Measurements from ENCODE around the gene CIROP.
A peak's percentile ranks its signal among the peaks of the same experiment; 100 is the strongest.

Gene CIROP

DNA sequence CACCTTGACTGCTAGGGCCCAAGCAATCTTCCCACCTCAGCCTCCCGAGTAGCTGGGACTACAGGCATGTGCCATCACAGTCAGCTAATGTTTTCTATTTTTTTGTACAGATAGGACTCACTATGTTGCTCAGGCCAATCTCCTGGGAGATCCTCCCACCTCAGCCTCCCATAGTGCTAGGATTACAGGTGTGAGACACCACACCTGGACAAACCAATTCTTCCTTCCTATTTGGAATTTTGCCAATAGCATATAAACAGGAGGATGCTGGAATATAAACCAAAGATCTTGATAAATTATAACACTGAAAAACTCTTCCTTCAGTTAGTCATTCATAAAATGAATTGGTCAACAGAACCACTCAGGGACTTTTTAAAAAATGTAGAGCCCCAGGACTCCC is 18.2 kb downstream of the CIROP start:
- H3K36me3 ChIP-seq (ENCODE audit: low read depth), result peaks cover 100% of the 10 kb centered on the region
- H3K4me1 ChIP-seq (ENCODE audit: insufficient read depth, poor library complexity, severe bottlenecking), result no peaks in the 10 kb centered on the region
- no peaks in the 10 kb centered on the region for H3K9me3 ChIP-seq (ENCODE audit: severe bottlenecking)
- TF ChIP-seq, protein P1, sequence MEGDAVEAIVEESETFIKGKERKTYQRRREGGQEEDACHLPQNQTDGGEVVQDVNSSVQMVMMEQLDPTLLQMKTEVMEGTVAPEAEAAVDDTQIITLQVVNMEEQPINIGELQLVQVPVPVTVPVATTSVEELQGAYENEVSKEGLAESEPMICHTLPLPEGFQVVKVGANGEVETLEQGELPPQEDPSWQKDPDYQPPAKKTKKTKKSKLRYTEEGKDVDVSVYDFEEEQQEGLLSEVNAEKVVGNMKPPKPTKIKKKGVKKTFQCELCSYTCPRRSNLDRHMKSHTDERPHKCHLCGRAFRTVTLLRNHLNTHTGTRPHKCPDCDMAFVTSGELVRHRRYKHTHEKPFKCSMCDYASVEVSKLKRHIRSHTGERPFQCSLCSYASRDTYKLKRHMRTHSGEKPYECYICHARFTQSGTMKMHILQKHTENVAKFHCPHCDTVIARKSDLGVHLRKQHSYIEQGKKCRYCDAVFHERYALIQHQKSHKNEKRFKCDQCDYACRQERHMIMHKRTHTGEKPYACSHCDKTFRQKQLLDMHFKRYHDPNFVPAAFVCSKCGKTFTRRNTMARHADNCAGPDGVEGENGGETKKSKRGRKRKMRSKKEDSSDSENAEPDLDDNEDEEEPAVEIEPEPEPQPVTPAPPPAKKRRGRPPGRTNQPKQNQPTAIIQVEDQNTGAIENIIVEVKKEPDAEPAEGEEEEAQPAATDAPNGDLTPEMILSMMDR (IDR thresholded peaks at IDR 0.05; ENCODE audit: poor library complexity, severe bottlenecking), result no peak
- DNase-seq (ENCODE audit: low spot score) (no peak), ATAC-seq (ENCODE audit: low read depth) (no peak)
- no peak overlapping the region for H3K4me3 ChIP-seq (ENCODE audit: severe bottlenecking)
- no peak overlapping the region for H3K27ac ChIP-seq (ENCODE audit: poor library complexity, severe bottlenecking)
- H3K27me3 ChIP-seq (ENCODE audit: insufficient read depth, poor library complexity, severe bottlenecking), result no peaks in the 10 kb centered on the region

DNA sequence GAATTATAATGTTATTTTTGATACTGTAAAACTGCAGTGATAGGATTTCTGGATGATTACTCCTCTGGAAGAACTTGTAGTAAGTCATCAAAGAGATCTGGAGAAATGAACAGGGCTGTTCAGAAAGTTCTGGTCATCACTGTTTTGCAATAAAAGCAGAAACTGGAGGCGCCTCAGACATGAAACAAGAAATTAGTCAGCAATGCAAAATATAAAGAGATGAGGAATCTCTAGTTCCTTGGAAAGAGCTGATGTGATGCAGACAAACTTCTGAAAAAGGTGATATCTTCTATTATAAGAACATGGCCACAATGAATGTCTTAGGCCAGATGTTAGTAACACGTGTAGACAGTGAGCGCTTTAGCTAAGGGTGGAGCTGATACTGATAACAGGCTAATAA is 19.3 kb downstream of the CIROP start:
- Histone ChIP-seq H3K27me3 (ENCODE audit: insufficient read depth, poor library complexity, severe bottlenecking) (no peaks in the 10 kb centered on the region), H3K4me3 (ENCODE audit: severe bottlenecking) (no peak overlapping the region), H3K27ac (ENCODE audit: poor library complexity, severe bottlenecking) (no peak overlapping the region), H3K9me3 (ENCODE audit: severe bottlenecking) (no peaks in the 10 kb centered on the region), H3K36me3 (ENCODE audit: low read depth) (peaks cover 100% of the 10 kb centered on the region), H3K4me1 (ENCODE audit: insufficient read depth, poor library complexity, severe bottlenecking) (no peaks in the 10 kb centered on the region)
- ATAC-seq (ENCODE audit: low read depth) (no peak), DNase-seq (ENCODE audit: low spot score) (no peak)
- TF ChIP-seq, protein P1 (IDR thresholded peaks at IDR 0.05; ENCODE audit: poor library complexity, severe bottlenecking), result no peak

DNA sequence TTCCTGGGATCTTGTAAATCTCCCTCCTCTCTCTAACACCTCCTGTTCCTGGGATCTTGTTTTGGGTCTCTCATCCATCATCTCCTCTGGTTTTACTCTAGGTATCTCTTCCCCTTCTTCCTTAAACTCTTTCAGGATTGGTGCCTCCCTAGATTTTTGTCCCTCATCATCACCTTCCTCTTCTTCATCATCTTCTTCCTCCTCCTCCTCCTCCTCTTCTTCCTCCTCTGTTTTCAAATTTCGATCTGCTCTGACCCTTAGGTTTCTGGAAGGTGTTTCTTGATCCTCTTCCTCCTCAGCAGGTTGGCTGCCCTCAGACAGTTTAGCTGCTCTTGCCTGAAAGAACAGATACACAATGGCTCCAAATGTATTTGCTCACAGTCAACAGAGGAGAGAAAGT is 24.3 kb downstream of the CIROP start:
- Histone ChIP-seq H3K4me1 (ENCODE audit: insufficient read depth, poor library complexity, severe bottlenecking) (peaks cover 30% of the 10 kb centered on the region), H3K4me3 (ENCODE audit: severe bottlenecking) (no peak overlapping the region), H3K27ac (ENCODE audit: poor library complexity, severe bottlenecking) (peak overlapping the region; percentile 81), H3K36me3 (ENCODE audit: low read depth) (peaks cover 100% of the 10 kb centered on the region), H3K27me3 (ENCODE audit: insufficient read depth, poor library complexity, severe bottlenecking) (no peaks in the 10 kb centered on the region), H3K9me3 (ENCODE audit: severe bottlenecking) (no peaks in the 10 kb centered on the region)
- DNase-seq (ENCODE audit: low spot score) (no peak), ATAC-seq (ENCODE audit: low read depth) (no peak)
- TF ChIP-seq, protein P1 (IDR thresholded peaks at IDR 0.05; ENCODE audit: poor library complexity, severe bottlenecking), result no peak

- TF ChIP-seq, protein P1 (IDR thresholded peaks at IDR 0.05; ENCODE audit: poor library complexity, severe bottlenecking), result no peak
- H3K9me3 ChIP-seq (ENCODE audit: severe bottlenecking), result no peaks in the 10 kb centered on the region
- no peak overlapping the region for H3K4me3 ChIP-seq (ENCODE audit: severe bottlenecking)
- H3K4me1 ChIP-seq (ENCODE audit: insufficient read depth, poor library complexity, severe bottlenecking), result peaks cover 30% of the 10 kb centered on the region
- H3K36me3 ChIP-seq (ENCODE audit: low read depth), result peaks cover 100% of the 10 kb centered on the region
- H3K27me3 ChIP-seq (ENCODE audit: insufficient read depth, poor library complexity, severe bottlenecking), result no peaks in the 10 kb centered on the region
- DNase-seq (ENCODE audit: low spot score) (no peak), ATAC-seq (ENCODE audit: low read depth) (no peak)
- H3K27ac ChIP-seq (ENCODE audit: poor library complexity, severe bottlenecking), result peak overlapping the region; percentile 81
Observed at GRCh38 chr14:23079716-23080115, 25.1 kb downstream of the CIROP start.

DNA sequence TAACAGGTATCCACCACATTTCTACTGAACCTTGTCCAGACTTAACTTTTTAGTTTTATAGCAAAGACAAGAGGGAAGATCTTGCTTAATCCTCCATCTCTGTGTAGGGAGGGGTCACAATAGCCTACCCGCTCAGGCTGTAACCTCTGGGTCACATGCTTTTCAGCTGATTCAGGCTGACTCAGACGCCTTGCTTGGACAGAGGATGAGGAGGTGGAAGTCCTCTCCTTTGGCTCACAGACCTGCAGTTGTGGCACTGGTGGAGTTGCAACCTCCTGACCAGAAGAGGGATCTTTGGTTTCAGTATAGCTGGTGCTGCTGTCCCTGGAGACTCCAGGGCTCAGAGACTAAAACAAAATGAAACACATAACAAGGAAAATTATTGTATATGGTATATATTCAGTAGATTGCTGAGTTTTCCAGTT is 26.1 kb downstream of the CIROP start:
- no peak for DNase-seq (ENCODE audit: low spot score)
- peak; percentile 98 for ATAC-seq (ENCODE audit: low read depth)
- Histone ChIP-seq H3K36me3 (ENCODE audit: low read depth) (peaks cover 100% of the 10 kb centered on the region), H3K4me1 (ENCODE audit: insufficient read depth, poor library complexity, severe bottlenecking) (peaks cover 30% of the 10 kb centered on the region), H3K9me3 (ENCODE audit: severe bottlenecking) (no peaks in the 10 kb centered on the region), H3K27me3 (ENCODE audit: insufficient read depth, poor library complexity, severe bottlenecking) (no peaks in the 10 kb centered on the region), H3K4me3 (ENCODE audit: severe bottlenecking) (no peak overlapping the region), H3K27ac (ENCODE audit: poor library complexity, severe bottlenecking) (peak overlapping the region; percentile 81)
- TF ChIP-seq, protein P1 (IDR thresholded peaks at IDR 0.05; ENCODE audit: poor library complexity, severe bottlenecking), result peak; percentile 30
